Suprapubic skin (tissue), 4 donors: Measurements from ENCODE around the gene NEK10.

Source experiments
- POLR2A ChIP-seq, 2 donors: fragments of 450-650 bp; IDR thresholded peaks; one replicate each; pipeline ENCODE4 v1.6.1; 2017; ENCODE audit warnings: antibody characterized with exemption in 2 of 2, mild to moderate bottlenecking in 2 of 2, moderate library complexity in 2 of 2
- POLR2AphosphoS5 ChIP-seq, 3 donors: sonication (generic); formaldehyde crosslinking; IDR thresholded peaks; one replicate each; pipeline ENCODE4 v1.6.1; 2017; ENCODE audit warnings: antibody characterized with exemption in 3 of 3

DNA sequence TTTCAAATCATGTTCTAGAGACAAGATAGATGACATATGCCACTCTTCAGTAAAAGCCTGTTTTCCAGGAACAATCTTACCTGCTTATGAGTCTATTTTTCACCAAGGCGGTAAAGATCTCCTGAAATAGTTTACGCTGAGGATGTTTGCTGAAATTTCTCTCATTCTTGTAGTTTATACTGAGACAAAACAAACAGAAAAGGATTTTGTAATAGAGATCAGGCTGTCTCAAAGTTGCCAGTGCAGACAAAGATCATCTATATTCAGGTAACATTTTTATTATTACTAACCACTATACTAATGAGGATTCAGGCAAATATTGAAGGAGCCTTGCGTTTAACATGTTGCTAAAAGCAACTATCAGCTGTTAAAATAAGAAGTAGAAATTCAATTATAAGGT is 25.0 kb downstream of the NEK10 start:
- TF ChIP-seq POLR2AphosphoS5 (IDR thresholded peaks at IDR 0.05): no peak
- no peak for TF ChIP-seq POLR2A (IDR thresholded peaks at IDR 0.05)
